Kidney tubule cell (primary cell): ENCODE data around the gene PSPN.
"Not testable (repeated sequence)": the region's sequence is repeated elsewhere in the genome, so short reads cannot be mapped to it uniquely, and the experiment has no call there.

Experiments used
- DNase-seq: peaks from one replicate; pipeline ENCODE4 v3.0.0-alpha.2; 2018; ENCODE audit warnings: low spot score

PSPN gene

GRCh38 chr19:6402837-6403608, 27.3 kb upstream of the PSPN start:
- DNase-seq, result peak; percentile 38

GRCh38 chr19:6402058-6402457, 26.3 kb upstream of the PSPN start:
- no peak for DNase-seq

GRCh38 chr19:6400062-6400944, 24.6 kb upstream of the PSPN start:
- not testable (repeated sequence) for DNase-seq

GRCh38 chr19:6396305-6396704, 20.6 kb upstream of the PSPN start:
- no peak for DNase-seq

- no peak for DNase-seq
Measured at GRCh38 chr19:6394831-6395230, 19.1 kb upstream of the PSPN start.

- DNase-seq, result no peak
Measured at GRCh38 chr19:6393983-6394412, 18.3 kb upstream of the PSPN start.

GRCh38 chr19:6393074-6393982, 17.6 kb upstream of the PSPN start, which contains the start of gene GTF2F1:
TSS of gene GTF2F1 (minus strand) at chr19:6393164. CDS start at chr19:6392995, 169 bp downstream.
- peak; percentile 94 for DNase-seq

GRCh38 chr19:6392221-6393073, 16.7 kb upstream of the PSPN start:
- DNase-seq, result no peak

GRCh38 chr19:6387372-6387771, 11.6 kb upstream of the PSPN start:
- no peak for DNase-seq

GRCh38 chr19:6384381-6384780, 8.6 kb upstream of the PSPN start:
- no peak for DNase-seq

- no peak for DNase-seq
Measured at GRCh38 chr19:6383188-6383587, 7.5 kb upstream of the PSPN start.

- no peak for DNase-seq
Measured at GRCh38 chr19:6381030-6381750, 5.5 kb upstream of the PSPN start.

GRCh38 chr19:6379744-6380143, 4.0 kb upstream of the PSPN start:
- DNase-seq, result no peak

GRCh38 chr19:6378486-6378885, 2.8 kb upstream of the PSPN start:
- no peak for DNase-seq

- DNase-seq, result peak; percentile 77
Measured at GRCh38 chr19:6378041-6378440, 2.3 kb upstream of the PSPN start.

- DNase-seq, result no peak
Measured at GRCh38 chr19:6376512-6377190, 918 bp upstream of the PSPN start.

GRCh38 chr19:6374711-6375410, 872 bp downstream of the PSPN start:
- DNase-seq, result no peak

GRCh38 chr19:6374161-6374709, 1.5 kb downstream of the PSPN start:
- no peak for DNase-seq

- DNase-seq, result no peak
Measured at GRCh38 chr19:6373813-6374108, 2.0 kb downstream of the PSPN start.
